ENCODE data around the gene HES3.

DNA sequence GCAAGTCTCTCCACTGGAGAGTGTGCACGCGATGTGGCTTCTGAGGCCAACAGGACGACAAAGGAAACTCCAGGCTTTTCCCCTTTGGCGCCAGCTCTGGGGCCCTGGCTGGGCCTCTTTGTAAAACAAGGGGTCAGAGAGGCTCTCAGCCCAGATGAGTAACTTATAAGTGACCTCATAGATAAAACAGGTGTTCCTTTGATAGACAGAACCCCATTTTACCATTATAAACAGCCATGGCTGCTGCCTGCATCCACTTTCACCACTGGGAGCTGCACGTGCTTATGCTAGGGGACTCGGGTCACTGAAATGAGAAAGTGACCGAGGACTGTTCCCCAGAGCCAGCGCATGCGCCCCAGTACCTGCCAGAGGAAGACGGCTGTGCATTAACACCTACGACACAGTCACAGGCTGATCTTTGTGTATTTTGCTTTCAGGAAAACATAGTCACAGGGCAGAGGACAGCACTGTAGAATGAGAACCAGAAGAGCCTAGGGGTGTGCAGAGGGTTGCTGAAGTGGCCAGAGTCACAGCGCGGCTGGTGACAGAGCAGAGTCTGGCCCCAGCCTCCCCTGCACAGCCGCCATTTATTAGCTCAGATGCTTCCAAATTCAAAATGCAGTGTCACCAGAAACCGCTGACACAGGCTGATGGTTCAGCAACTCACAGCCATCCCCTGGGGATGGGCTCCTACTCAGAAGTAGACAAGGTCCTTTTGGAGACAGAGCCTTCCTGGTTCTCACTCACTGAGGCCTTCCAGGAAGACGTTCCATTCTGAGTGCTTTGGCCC, 25.4 kb upstream of the HES3 start:
- TF ChIP-seq, protein P1, sequence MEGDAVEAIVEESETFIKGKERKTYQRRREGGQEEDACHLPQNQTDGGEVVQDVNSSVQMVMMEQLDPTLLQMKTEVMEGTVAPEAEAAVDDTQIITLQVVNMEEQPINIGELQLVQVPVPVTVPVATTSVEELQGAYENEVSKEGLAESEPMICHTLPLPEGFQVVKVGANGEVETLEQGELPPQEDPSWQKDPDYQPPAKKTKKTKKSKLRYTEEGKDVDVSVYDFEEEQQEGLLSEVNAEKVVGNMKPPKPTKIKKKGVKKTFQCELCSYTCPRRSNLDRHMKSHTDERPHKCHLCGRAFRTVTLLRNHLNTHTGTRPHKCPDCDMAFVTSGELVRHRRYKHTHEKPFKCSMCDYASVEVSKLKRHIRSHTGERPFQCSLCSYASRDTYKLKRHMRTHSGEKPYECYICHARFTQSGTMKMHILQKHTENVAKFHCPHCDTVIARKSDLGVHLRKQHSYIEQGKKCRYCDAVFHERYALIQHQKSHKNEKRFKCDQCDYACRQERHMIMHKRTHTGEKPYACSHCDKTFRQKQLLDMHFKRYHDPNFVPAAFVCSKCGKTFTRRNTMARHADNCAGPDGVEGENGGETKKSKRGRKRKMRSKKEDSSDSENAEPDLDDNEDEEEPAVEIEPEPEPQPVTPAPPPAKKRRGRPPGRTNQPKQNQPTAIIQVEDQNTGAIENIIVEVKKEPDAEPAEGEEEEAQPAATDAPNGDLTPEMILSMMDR (IDR thresholded peaks at IDR 0.05) = no peak
- TF ChIP-seq POLR2A (IDR thresholded peaks at IDR 0.05) = no peak

All from testis (tissue), 2 donors.